DOHH2 (cell line): ENCODE data around the gene TBC1D10B.

Source experiments
- H3F3A ChIP-seq: fragments of 200-600 bp; sonication (generic), shearing (Covaris generic); 2 replicates; pipeline ENCODE4 v1.6.0; 2016; ENCODE audit warnings: antibody characterized with exemption, mild to moderate bottlenecking; ENCODE audit not compliant: control insufficient read depth, insufficient read depth
- H3K27ac ChIP-seq: fragments of 200-600 bp; sonication (generic); 2 replicates; pipeline ENCODE4 v1.5.1; 2014; ENCODE audit warnings: low read depth, mild to moderate bottlenecking, low read length, moderate library complexity
- H3K27me3 ChIP-seq: fragments of 200-600 bp; sonication (generic); 2 replicates; pipeline ENCODE4 v1.6.1; 2014; ENCODE audit warnings: mild to moderate bottlenecking, low read length, mixed read lengths; ENCODE audit not compliant: control insufficient read depth
- H3K36me3 ChIP-seq: fragments of 200-600 bp; sonication (generic); 2 replicates; pipeline ENCODE4 v1.6.1; 2014; ENCODE audit warnings: mild to moderate bottlenecking, low read length, moderate library complexity, mixed read lengths; ENCODE audit not compliant: control insufficient read depth
- H3K4me1 ChIP-seq: fragments of 200-600 bp; sonication (generic); 2 replicates; pipeline ENCODE4 v1.6.1; 2014; ENCODE audit warnings: mild to moderate bottlenecking, low read length, mixed read lengths; ENCODE audit not compliant: control insufficient read depth
- H3K4me2 ChIP-seq: fragments of 200-600 bp; sonication (generic); 2 replicates; pipeline ENCODE4 v1.6.0; 2014; ENCODE audit warnings: mild to moderate bottlenecking, low read length, moderate library complexity
- H3K4me3 ChIP-seq: fragments of 200-600 bp; sonication (generic); 2 replicates; pipeline ENCODE4 v1.5.1; 2014; ENCODE audit warnings: mild to moderate bottlenecking, low read length, mixed read lengths
- H3K79me2 ChIP-seq: fragments of 200-600 bp; sonication (generic); 2 replicates; pipeline ENCODE4 v1.6.1; 2014; ENCODE audit warnings: mild to moderate bottlenecking, low read length, mixed read lengths; ENCODE audit not compliant: control insufficient read depth
- H3K9me2 ChIP-seq: fragments of 200-600 bp; sonication (generic); replicated peaks from 2 replicates; pipeline ENCODE4 v1.6.1; 2014; ENCODE audit warnings: mild to moderate bottlenecking, low read length, mixed read lengths; ENCODE audit not compliant: control insufficient read depth
- H3K9me3 ChIP-seq: fragments of 200-600 bp; sonication (generic); 2 replicates; pipeline ENCODE4 v1.6.1; 2014; ENCODE audit warnings: antibody characterized with exemption, low read length, mixed read lengths; ENCODE audit not compliant: control insufficient read depth, insufficient read depth
- H4K20me1 ChIP-seq: fragments of 200-600 bp; sonication (generic); 2 replicates; pipeline ENCODE4 v1.6.0; 2014; ENCODE audit warnings: low read depth, mild to moderate bottlenecking, antibody characterized with exemption, low read length, moderate library complexity; ENCODE audit not compliant: control insufficient read depth, insufficient read depth
- CTCF ChIP-seq: fragments of 200-600 bp; sonication (generic); IDR thresholded peaks from one replicate; pipeline ENCODE4 v1.5.1; 2014; ENCODE audit warnings: antibody characterized with exemption, mild to moderate bottlenecking, low read depth, low read length; ENCODE audit not compliant: poor library complexity, severe bottlenecking
- EZH2phosphoT487 ChIP-seq: fragments of 200-600 bp; sonication (generic); IDR thresholded peaks from 2 replicates; pipeline ENCODE4 v1.6.1; 2017; ENCODE audit warnings: borderline replicate concordance, mild to moderate bottlenecking, antibody characterized with exemption, low read length, moderate library complexity, mixed read lengths

Gene TBC1D10B

GRCh38 chr16:30381291-30382041, 11.2 kb upstream of the TBC1D10B start:
- H3K4me2 ChIP-seq: peak overlapping the region; percentile 99

DNA sequence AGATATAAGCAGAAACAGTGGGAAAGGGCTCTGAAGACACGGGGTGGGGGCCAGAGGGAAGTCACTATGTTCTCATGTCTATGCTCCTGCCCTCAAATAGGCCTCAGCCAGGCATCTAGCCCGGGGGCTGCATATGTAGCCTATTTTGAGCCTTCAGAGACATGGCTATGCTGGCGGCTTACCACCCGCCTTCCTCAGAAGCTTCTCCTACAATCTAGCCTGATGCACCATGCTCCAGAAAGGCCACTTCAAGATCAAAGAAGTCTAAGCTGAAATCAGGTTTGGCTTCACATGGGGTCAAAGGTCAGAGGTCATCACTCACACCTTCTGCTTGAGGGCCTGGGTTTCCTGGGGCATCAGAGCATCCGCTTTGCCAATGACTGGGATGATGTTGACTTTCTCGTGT, 10.5 kb upstream of the TBC1D10B start:
- Histone ChIP-seq H3K27me3 (no peaks in the 10 kb centered on the region), H3K4me3 (peak overlapping the region; percentile 84), H3K9me2 (no peaks in the 10 kb centered on the region), H3K4me1 (peaks cover 69% of the 10 kb centered on the region), H3K36me3 (peaks cover 35% of the 10 kb centered on the region), H3K27ac (peak overlapping the region; percentile 80), H3K4me2 (peak overlapping the region; percentile 99), H3F3A (peaks cover 20% of the 10 kb centered on the region), H4K20me1 (no peaks in the 10 kb centered on the region), H3K9me3 (no peaks in the 10 kb centered on the region), H3K79me2 (peaks cover 43% of the 10 kb centered on the region)
- TF ChIP-seq EZH2phosphoT487 (no peak), CTCF (no peak)

More at GRCh38 chr16:30381291-30382041, 11.2 kb upstream of the TBC1D10B start:
- Histone ChIP-seq H3K27me3 (no peaks in the 10 kb centered on the region), H3K9me2 (no peaks in the 10 kb centered on the region), H3F3A (peaks cover 20% of the 10 kb centered on the region), H3K4me1 (peaks cover 69% of the 10 kb centered on the region), H3K4me3 (peak overlapping the region; percentile 84), H3K79me2 (peaks cover 43% of the 10 kb centered on the region), H3K9me3 (no peaks in the 10 kb centered on the region), H3K36me3 (peaks cover 35% of the 10 kb centered on the region), H4K20me1 (no peaks in the 10 kb centered on the region), H3K27ac (peak overlapping the region; percentile 80)
- TF ChIP-seq EZH2phosphoT487 (no peak), CTCF (no peak)

- Histone ChIP-seq H3K4me1 (peaks cover 69% of the 10 kb centered on the region), H3K9me2 (no peaks in the 10 kb centered on the region), H3K4me2 (peak overlapping the region; percentile 99), H3K9me3 (no peaks in the 10 kb centered on the region), H3K4me3 (no peak overlapping the region; the same call in 1 of the 2 replicates), H3K27ac (peak overlapping the region; percentile 80), H4K20me1 (no peaks in the 10 kb centered on the region), H3K79me2 (peaks cover 43% of the 10 kb centered on the region), H3F3A (peaks cover 20% of the 10 kb centered on the region), H3K36me3 (peaks cover 35% of the 10 kb centered on the region), H3K27me3 (no peaks in the 10 kb centered on the region)
- TF ChIP-seq CTCF (no peak), EZH2phosphoT487 (no peak)
These were observed 9.9 kb upstream of the TBC1D10B start for GRCh38 chr16:30380072-30380802.
